Chondrocyte (in vitro differentiated cells): ENCODE measurements around the gene RASL10A. TPM values are rescaled to one million over a fixed set of nuclear protein-coding genes. Genes with fewer than 3 reads are reported as not detected.

Source experiments
- DNase-seq: peaks from one replicate; pipeline ENCODE4 v3.0.0; 2021; ENCODE audit warnings: mixed read lengths, low spot score
- H3K27ac Mint-ChIP-seq: one replicate; pipeline ENCODE4 v1.8.0; 2021; ENCODE audit warnings: mild to moderate bottlenecking, moderate library complexity, mixed read lengths; ENCODE audit not compliant: unreplicated experiment
- H3K27me3 Mint-ChIP-seq: 2 replicates; pipeline ENCODE4 v1.8.0; 2021; ENCODE audit warnings: low read depth, mixed read lengths
- H3K36me3 Mint-ChIP-seq: 2 replicates; pipeline ENCODE4 v1.8.0; 2021; ENCODE audit warnings: low read depth, mixed read lengths
- H3K4me1 Mint-ChIP-seq: 2 replicates; pipeline ENCODE4 v1.8.0; 2021; ENCODE audit warnings: low read depth, mild to moderate bottlenecking, mixed read lengths
- H3K4me3 Mint-ChIP-seq: one replicate; pipeline ENCODE4 v1.8.0; 2021; ENCODE audit warnings: mild to moderate bottlenecking, moderate library complexity, mixed read lengths; ENCODE audit not compliant: unreplicated experiment
- H3K9me3 Mint-ChIP-seq: 2 replicates; pipeline ENCODE4 v1.8.0; 2021; ENCODE audit warnings: low read depth, mixed read lengths
- CTCF ChIP-seq: fragments of 200-600 bp; sonication (generic); IDR thresholded peaks from 2 replicates; pipeline ENCODE4 v1.5.0; 2021; ENCODE audit warnings: antibody characterized with exemption, mild to moderate bottlenecking, moderate library complexity
- total RNA-seq: library from RNA; stranded (reverse); gene quantifications from 3 replicates; pipeline ENCODE4 v1.2.1, GENCODE V29; 2021

RASL10A gene
- total RNA-seq, 1 donor from 2014 or later, result 0.27 TPM

- no peak overlapping the region for H3K4me3 Mint-ChIP-seq
- H3K9me3 Mint-ChIP-seq, result no peaks in the 10 kb centered on the region
- no peak for TF ChIP-seq CTCF
- peaks cover 5% of the 10 kb centered on the region for H3K4me1 Mint-ChIP-seq
- DNase-seq, result no peak
- peaks cover 41% of the 10 kb centered on the region for H3K36me3 Mint-ChIP-seq
- no peak overlapping the region for H3K27ac Mint-ChIP-seq
- no peaks in the 10 kb centered on the region for H3K27me3 Mint-ChIP-seq
Measured at GRCh38 chr22:29298641-29299040, 16.9 kb downstream of the RASL10A start.

GRCh38 chr22:29292379-29292778 lies 23.1 kb downstream of the RASL10A start:
- no peak for TF ChIP-seq CTCF
- Mint-ChIP-seq H3K4me1 (no peaks in the 10 kb centered on the region), H3K27me3 (no peaks in the 10 kb centered on the region), H3K4me3 (no peak overlapping the region), H3K27ac (no peak overlapping the region), H3K36me3 (peaks cover 45% of the 10 kb centered on the region), H3K9me3 (no peaks in the 10 kb centered on the region)
- no peak for DNase-seq

GRCh38 chr22:29291215-29291614 lies 24.3 kb downstream of the RASL10A start:
- H3K9me3 Mint-ChIP-seq, result no peaks in the 10 kb centered on the region
- no peaks in the 10 kb centered on the region for H3K27me3 Mint-ChIP-seq
- H3K4me3 Mint-ChIP-seq, result no peak overlapping the region
- DNase-seq, result no peak
- no peak for TF ChIP-seq CTCF
- peaks cover 47% of the 10 kb centered on the region for H3K36me3 Mint-ChIP-seq
- H3K27ac Mint-ChIP-seq, result no peak overlapping the region
- no peaks in the 10 kb centered on the region for H3K4me1 Mint-ChIP-seq

GRCh38 chr22:29290061-29290460 lies 25.4 kb downstream of the RASL10A start:
- TF ChIP-seq CTCF, result no peak
- Mint-ChIP-seq H3K4me1 (no peaks in the 10 kb centered on the region), H3K9me3 (no peaks in the 10 kb centered on the region), H3K4me3 (no peak overlapping the region), H3K27me3 (no peaks in the 10 kb centered on the region), H3K27ac (no peak overlapping the region), H3K36me3 (peaks cover 44% of the 10 kb centered on the region)
- no peak for DNase-seq

- no peak overlapping the region for H3K4me3 Mint-ChIP-seq
- no peaks in the 10 kb centered on the region for H3K27me3 Mint-ChIP-seq
- no peak overlapping the region for H3K27ac Mint-ChIP-seq
- no peak for DNase-seq
- H3K9me3 Mint-ChIP-seq, result no peaks in the 10 kb centered on the region
- peaks cover 48% of the 10 kb centered on the region for H3K36me3 Mint-ChIP-seq
- TF ChIP-seq CTCF, result no peak
- no peaks in the 10 kb centered on the region for H3K4me1 Mint-ChIP-seq
Measured at GRCh38 chr22:29288837-29289236, 26.7 kb downstream of the RASL10A start.
